WERI-Rb-1 (cell line): ENCODE measurements around the gene TSPAN8.
"Not testable (repeated sequence)": the region's sequence is repeated elsewhere in the genome, so short reads cannot be mapped to it uniquely, and the experiment has no call there.

Source experiments
- DNase-seq: peaks from one replicate; pipeline ENCODE4 v3.0.0-alpha.2; 2020
- H3K27ac ChIP-seq: fragments of 250-450 bp; sonication (Bioruptor Pico); 2 replicates; pipeline ENCODE4 v1.5.1; 2020; ENCODE audit warnings: mild to moderate bottlenecking, moderate library complexity
- H3K27me3 ChIP-seq: fragments of 250-450 bp; sonication (Bioruptor Pico); 2 replicates; pipeline ENCODE4 v1.5.1; 2021; ENCODE audit warnings: mild to moderate bottlenecking, low read depth, moderate library complexity; ENCODE audit not compliant: insufficient read depth, severe bottlenecking
- H3K36me3 ChIP-seq: fragments of 250-450 bp; sonication (Bioruptor Pico); 2 replicates; pipeline ENCODE4 v1.5.1; 2020; ENCODE audit warnings: mild to moderate bottlenecking, moderate library complexity
- H3K4me3 ChIP-seq: 2 replicates; pipeline ENCODE4 v1.5.1; 2011; ENCODE audit warnings: low read depth, mild to moderate bottlenecking, control low read depth, low read length
- H3K9me3 ChIP-seq: fragments of 250-450 bp; sonication (Bioruptor Pico); 2 replicates; pipeline ENCODE4 v1.5.1; 2021; ENCODE audit warnings: mild to moderate bottlenecking, moderate library complexity; ENCODE audit not compliant: severe bottlenecking
- CTCF ChIP-seq: IDR thresholded peaks from 2 replicates; pipeline ENCODE4 v1.5.1; 2011; ENCODE audit warnings: low read depth, mild to moderate bottlenecking, control low read depth, inconsistent platforms, low read length

Gene TSPAN8

GRCh38 chr12:71159264-71159663 is 1.5 kb upstream of the TSPAN8 start:
- no peak for DNase-seq
- Histone ChIP-seq H3K27me3 (no peaks in the 10 kb centered on the region), H3K4me3 (no peak overlapping the region), H3K27ac (no peak overlapping the region), H3K9me3 (no peaks in the 10 kb centered on the region), H3K36me3 (no peaks in the 10 kb centered on the region)
- TF ChIP-seq CTCF = no peak

GRCh38 chr12:71158361-71158882 is 623 bp upstream of the TSPAN8 start:
- TF ChIP-seq CTCF = no peak
- DNase-seq = no peak
- H3K4me3 ChIP-seq = no peak overlapping the region
- no peaks in the 10 kb centered on the region for H3K9me3 ChIP-seq
- no peaks in the 10 kb centered on the region for H3K27me3 ChIP-seq
- H3K36me3 ChIP-seq = no peaks in the 10 kb centered on the region
- H3K27ac ChIP-seq = no peak overlapping the region

GRCh38 chr12:71155225-71155624 is 2.6 kb downstream of the TSPAN8 start:
- H3K36me3 ChIP-seq = no peaks in the 10 kb centered on the region
- no peaks in the 10 kb centered on the region for H3K27me3 ChIP-seq
- H3K9me3 ChIP-seq = no peaks in the 10 kb centered on the region
- no peak overlapping the region for H3K4me3 ChIP-seq
- DNase-seq = no peak
- TF ChIP-seq CTCF = no peak
- H3K27ac ChIP-seq = no peak overlapping the region

- Histone ChIP-seq H3K4me3 (no peak overlapping the region), H3K9me3 (no peaks in the 10 kb centered on the region), H3K36me3 (no peaks in the 10 kb centered on the region), H3K27me3 (no peaks in the 10 kb centered on the region), H3K27ac (no peak overlapping the region)
- no peak for DNase-seq
- TF ChIP-seq CTCF = no peak
These were observed 4.9 kb downstream of the TSPAN8 start for GRCh38 chr12:71152851-71153250.

DNA sequence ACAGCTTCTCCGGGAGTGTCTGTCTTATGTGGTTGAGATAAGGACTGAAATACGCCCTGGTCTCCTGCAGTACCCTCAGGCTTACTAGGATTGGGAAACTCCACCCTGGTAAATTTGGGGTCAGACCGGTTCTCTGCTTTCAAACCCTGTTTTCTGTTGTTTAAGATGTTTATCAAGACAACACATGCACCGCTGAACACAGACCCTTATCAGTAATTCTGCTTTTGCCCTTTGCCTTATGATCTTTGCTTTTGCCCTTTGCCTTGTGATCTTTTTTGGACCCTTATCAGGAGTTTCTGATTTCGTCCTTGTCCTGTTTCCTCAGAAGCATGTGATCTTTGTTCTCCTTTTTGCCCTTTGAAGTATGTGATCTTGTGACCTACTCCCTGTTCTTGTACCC is 7.8 kb downstream of the TSPAN8 start:
- not testable (repeated sequence) for H3K9me3 ChIP-seq, H3K27ac ChIP-seq, DNase-seq, H3K36me3 ChIP-seq, H3K4me3 ChIP-seq, H3K27me3 ChIP-seq

- DNase-seq = no peak
- no peaks in the 10 kb centered on the region for H3K27me3 ChIP-seq
- H3K4me3 ChIP-seq = no peak overlapping the region
- H3K36me3 ChIP-seq = no peaks in the 10 kb centered on the region
- H3K27ac ChIP-seq = no peak overlapping the region
- no peaks in the 10 kb centered on the region for H3K9me3 ChIP-seq
- TF ChIP-seq CTCF = no peak
These were observed 13.1 kb downstream of the TSPAN8 start for GRCh38 chr12:71144682-71145081.
